Measurements from ENCODE around the gene IL12A. TPM values are rescaled to one million over a fixed set of nuclear protein-coding genes. Genes with fewer than 3 reads are reported as not detected.
A peak's percentile ranks its signal among the peaks of the same experiment; 100 is the strongest.

The IL12A gene
- total RNA-seq, 6 experiments from 2014 or later: 1.8 to 3.0 (median 2.1) TPM

GRCh38 chr3:159960188-159961148, 28.2 kb upstream of the IL12A start:
- Mint-ChIP-seq H3K27me3 (ENCODE audit: insufficient read depth) (no peaks in the 10 kb centered on the region; the same call in 1 of the 2 replicates), H3K27ac (no peak overlapping the region), H3K4me3 (no peak overlapping the region), H3K36me3 (ENCODE audit: low read depth) (peaks cover 8% of the 10 kb centered on the region; the same call in 1 of the 2 replicates), H3K9me3 (0 out of 2 replicates have a peak, but pooled peaks cover 3% of the 10 kb centered on the region), H3K4me1 (ENCODE audit: low read depth) (peaks cover 31% of the 10 kb centered on the region)
- no peak for DNase-seq
- no peak for TF ChIP-seq CTCF (IDR thresholded peaks at IDR 0.05)

GRCh38 chr3:159964166-159964973, 24.3 kb upstream of the IL12A start:
- peak; percentile 75 for DNase-seq
- H3K4me1 Mint-ChIP-seq (ENCODE audit: low read depth): peaks cover 43% of the 10 kb centered on the region
- H3K9me3 Mint-ChIP-seq: no peaks in the 10 kb centered on the region
- H3K27me3 Mint-ChIP-seq (ENCODE audit: insufficient read depth): no peaks in the 10 kb centered on the region; the same call in 1 of the 2 replicates
- TF ChIP-seq CTCF (IDR thresholded peaks at IDR 0.05): no peak; the same call in 1 of the 2 replicates
- H3K4me3 Mint-ChIP-seq: peak overlapping the region; percentile 71
- peak overlapping the region; percentile 83 for H3K27ac Mint-ChIP-seq
- no peaks in the 10 kb centered on the region for H3K36me3 Mint-ChIP-seq (ENCODE audit: low read depth)

GRCh38 chr3:159971311-159971710, 17.3 kb upstream of the IL12A start:
- H3K27ac Mint-ChIP-seq: no peak overlapping the region
- H3K9me3 Mint-ChIP-seq: no peaks in the 10 kb centered on the region
- no peak overlapping the region for H3K4me3 Mint-ChIP-seq
- no peak for DNase-seq
- peaks cover 13% of the 10 kb centered on the region for H3K4me1 Mint-ChIP-seq (ENCODE audit: low read depth)
- H3K27me3 Mint-ChIP-seq (ENCODE audit: insufficient read depth): peaks cover 2% of the 10 kb centered on the region; the same call in 1 of the 2 replicates
- no peak for TF ChIP-seq CTCF (IDR thresholded peaks at IDR 0.05)
- no peaks in the 10 kb centered on the region for H3K36me3 Mint-ChIP-seq (ENCODE audit: low read depth)

- Mint-ChIP-seq H3K36me3 (ENCODE audit: low read depth) (peaks cover 13% of the 10 kb centered on the region; the same call in 1 of the 2 replicates), H3K4me1 (ENCODE audit: low read depth) (no peaks in the 10 kb centered on the region), H3K9me3 (no peaks in the 10 kb centered on the region), H3K4me3 (no peak overlapping the region), H3K27me3 (ENCODE audit: insufficient read depth) (peaks cover 2% of the 10 kb centered on the region; the same call in 1 of the 2 replicates), H3K27ac (no peak overlapping the region)
- DNase-seq: no peak
- TF ChIP-seq CTCF (IDR thresholded peaks at IDR 0.05): no peak
Observed at GRCh38 chr3:159977295-159977694, 11.3 kb upstream of the IL12A start.

GRCh38 chr3:159978353-159978752, 10.3 kb upstream of the IL12A start:
- peaks cover 2% of the 10 kb centered on the region; the same call in 1 of the 2 replicates for H3K27me3 Mint-ChIP-seq (ENCODE audit: insufficient read depth)
- TF ChIP-seq CTCF (IDR thresholded peaks at IDR 0.05): no peak
- H3K27ac Mint-ChIP-seq: no peak overlapping the region
- no peaks in the 10 kb centered on the region for H3K4me1 Mint-ChIP-seq (ENCODE audit: low read depth)
- no peak for DNase-seq
- H3K9me3 Mint-ChIP-seq: no peaks in the 10 kb centered on the region
- no peak overlapping the region for H3K4me3 Mint-ChIP-seq
- H3K36me3 Mint-ChIP-seq (ENCODE audit: low read depth): peaks cover 13% of the 10 kb centered on the region; the same call in 1 of the 2 replicates

Data from HFFc6 (cell line).